ENCODE measurements around the gene ZBTB40.

DNA sequence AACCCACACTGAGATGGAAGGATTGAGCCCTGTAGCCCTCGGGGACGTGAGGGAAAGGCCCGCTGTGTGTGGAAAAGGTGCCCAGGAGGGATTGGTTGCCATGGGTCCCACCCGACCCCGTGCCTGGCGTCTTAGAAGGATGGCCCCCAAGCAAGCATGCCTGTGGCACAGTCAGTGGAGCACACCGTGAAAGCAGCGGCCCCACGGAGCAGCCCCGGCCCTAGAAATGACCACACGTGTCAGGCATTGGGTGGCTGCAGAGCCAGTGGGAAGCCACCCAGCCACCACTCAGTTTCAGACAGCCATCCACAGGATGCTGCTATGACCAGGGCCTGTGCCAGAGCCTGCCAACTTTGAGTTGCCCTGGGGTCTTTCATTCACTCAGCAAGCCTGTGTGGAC lies 98.4 kb downstream of the ZBTB40 start:
- TF ChIP-seq CTCF (conservative IDR thresholded peaks at IDR 0.05; ENCODE audit: low read length) (no peak), EZH2phosphoT487 (IDR thresholded peaks at IDR 0.05; ENCODE audit: borderline replicate concordance) (no peak)
